Measurements from ENCODE around the gene FAM216B.

FAM216B gene

GRCh38 chr13:42781352-42781751 lies at the start of gene FAM216B:
Gene FAM216B, plus strand, starts transcription at chr13:42781584. Its CDS starts 2,484 bp downstream, at chr13:42784068.
- no peaks in the 10 kb centered on the region for H3K4me1 ChIP-seq (ENCODE audit: insufficient read depth, low read length)
- no peaks in the 10 kb centered on the region for H3K79me2 ChIP-seq (ENCODE audit: insufficient read depth, low read length)
- no peak within 1 kb of the TSS for H3K9ac ChIP-seq (ENCODE audit: low read depth, low read length)
- H2AFZ ChIP-seq (ENCODE audit: low read depth, low read length) = no peak within 1 kb of the TSS
- no peaks in the 10 kb centered on the region for H3K9me3 ChIP-seq (ENCODE audit: insufficient read depth, low read length, severe bottlenecking)
- no peak within 1 kb of the TSS for H3K4me3 ChIP-seq (ENCODE audit: low read depth in 1 of 2, low read length in 2 of 2)
- no peak within 1 kb of the TSS for H3K27ac ChIP-seq (ENCODE audit: low read length)
- no peak for ATAC-seq (ENCODE audit: insufficient read depth, low read depth)
- no peaks in the 10 kb centered on the region for H3K36me3 ChIP-seq (ENCODE audit: insufficient read depth, low read length)
- no peak within 1 kb of the TSS for H3K4me2 ChIP-seq (ENCODE audit: insufficient read depth, low read length)
- DNase-seq = no peak
- no peaks in the 10 kb centered on the region for H4K20me1 ChIP-seq (ENCODE audit: insufficient read depth, low read length)
- peaks cover 8% of the 10 kb centered on the region for H3K27me3 ChIP-seq (ENCODE audit: insufficient read depth, low read length, poor library complexity)
- TF ChIP-seq EZH2 (IDR thresholded peaks at IDR 0.05; ENCODE audit: borderline replicate concordance, low read depth, low read length, severe bottlenecking) = no peak
- TF ChIP-seq CTCF (IDR thresholded peaks at IDR 0.05; ENCODE audit: borderline replicate concordance, extremely low read depth, low read length, poor library complexity, severe bottlenecking) = no peak

GRCh38 chr13:42732073-42732472 lies 49.3 kb upstream of the FAM216B start:
- Histone ChIP-seq H4K20me1 (ENCODE audit: insufficient read depth, low read length) (no peaks in the 10 kb centered on the region), H3K4me3 (ENCODE audit: low read depth in 1 of 2, low read length in 2 of 2) (no peak overlapping the region), H3K79me2 (ENCODE audit: insufficient read depth, low read length) (no peaks in the 10 kb centered on the region), H3K27ac (ENCODE audit: low read length) (no peak overlapping the region), H3K9ac (ENCODE audit: low read depth, low read length) (no peak overlapping the region), H3K4me2 (ENCODE audit: insufficient read depth, low read length) (no peak overlapping the region), H3K27me3 (ENCODE audit: insufficient read depth, low read length, poor library complexity) (peaks cover 4% of the 10 kb centered on the region), H3K36me3 (ENCODE audit: insufficient read depth, low read length) (no peaks in the 10 kb centered on the region), H3K9me3 (ENCODE audit: insufficient read depth, low read length, severe bottlenecking) (no peaks in the 10 kb centered on the region), H3K4me1 (ENCODE audit: insufficient read depth, low read length) (no peaks in the 10 kb centered on the region), H2AFZ (ENCODE audit: low read depth, low read length) (no peak overlapping the region)
- no peak for DNase-seq
- TF ChIP-seq CTCF (IDR thresholded peaks at IDR 0.05; ENCODE audit: borderline replicate concordance, extremely low read depth, low read length, poor library complexity, severe bottlenecking) = no peak
- TF ChIP-seq EZH2 (IDR thresholded peaks at IDR 0.05; ENCODE audit: borderline replicate concordance, low read depth, low read length, severe bottlenecking) = no peak
- ATAC-seq (ENCODE audit: insufficient read depth, low read depth) = no peak

- no peak overlapping the region for H2AFZ ChIP-seq (ENCODE audit: low read depth, low read length)
- H3K9me3 ChIP-seq (ENCODE audit: insufficient read depth, low read length, severe bottlenecking) = no peaks in the 10 kb centered on the region
- no peaks in the 10 kb centered on the region for H3K36me3 ChIP-seq (ENCODE audit: insufficient read depth, low read length)
- H3K27ac ChIP-seq (ENCODE audit: low read length) = no peak overlapping the region
- TF ChIP-seq EZH2 (IDR thresholded peaks at IDR 0.05; ENCODE audit: borderline replicate concordance, low read depth, low read length, severe bottlenecking) = no peak
- no peak for TF ChIP-seq CTCF (IDR thresholded peaks at IDR 0.05; ENCODE audit: borderline replicate concordance, extremely low read depth, low read length, poor library complexity, severe bottlenecking)
- peaks cover 4% of the 10 kb centered on the region for H3K27me3 ChIP-seq (ENCODE audit: insufficient read depth, low read length, poor library complexity)
- no peaks in the 10 kb centered on the region for H3K4me1 ChIP-seq (ENCODE audit: insufficient read depth, low read length)
- no peaks in the 10 kb centered on the region for H4K20me1 ChIP-seq (ENCODE audit: insufficient read depth, low read length)
- ATAC-seq (ENCODE audit: insufficient read depth, low read depth) (no peak), DNase-seq (no peak)
- no peaks in the 10 kb centered on the region for H3K79me2 ChIP-seq (ENCODE audit: insufficient read depth, low read length)
- no peak overlapping the region for H3K4me2 ChIP-seq (ENCODE audit: insufficient read depth, low read length)
- no peak overlapping the region for H3K4me3 ChIP-seq (ENCODE audit: low read depth in 1 of 2, low read length in 2 of 2)
- H3K9ac ChIP-seq (ENCODE audit: low read depth, low read length) = no peak overlapping the region
These were observed 48.3 kb upstream of the FAM216B start for GRCh38 chr13:42733046-42733445.

- H3K9me3 ChIP-seq (ENCODE audit: insufficient read depth, low read length, severe bottlenecking) = no peaks in the 10 kb centered on the region
- ATAC-seq (ENCODE audit: insufficient read depth, low read depth) (no peak), DNase-seq (no peak)
- no peaks in the 10 kb centered on the region for H3K79me2 ChIP-seq (ENCODE audit: insufficient read depth, low read length)
- peaks cover 2% of the 10 kb centered on the region for H3K27me3 ChIP-seq (ENCODE audit: insufficient read depth, low read length, poor library complexity)
- TF ChIP-seq EZH2 (IDR thresholded peaks at IDR 0.05; ENCODE audit: borderline replicate concordance, low read depth, low read length, severe bottlenecking) (no peak), CTCF (IDR thresholded peaks at IDR 0.05; ENCODE audit: borderline replicate concordance, extremely low read depth, low read length, poor library complexity, severe bottlenecking) (no peak)
- H3K4me2 ChIP-seq (ENCODE audit: insufficient read depth, low read length) = no peak overlapping the region
- H3K36me3 ChIP-seq (ENCODE audit: insufficient read depth, low read length) = no peaks in the 10 kb centered on the region
- no peak overlapping the region for H3K9ac ChIP-seq (ENCODE audit: low read depth, low read length)
- H3K27ac ChIP-seq (ENCODE audit: low read length) = no peak overlapping the region
- no peak overlapping the region for H2AFZ ChIP-seq (ENCODE audit: low read depth, low read length)
- no peaks in the 10 kb centered on the region for H4K20me1 ChIP-seq (ENCODE audit: insufficient read depth, low read length)
- no peaks in the 10 kb centered on the region for H3K4me1 ChIP-seq (ENCODE audit: insufficient read depth, low read length)
- no peak overlapping the region for H3K4me3 ChIP-seq (ENCODE audit: low read depth in 1 of 2, low read length in 2 of 2)
These were observed 46.4 kb upstream of the FAM216B start for GRCh38 chr13:42735010-42735409.
